Stimulated activated memory B cell treated with anti-CD40 and anti-IgM and Interleukin-4, amounts not matched to agents 10 μg/mL and 1 μg/mL and 100 μg/mL, for 72 hours (primary cell): ENCODE results near the gene DAB2.
"Not testable (repeated sequence)": the region's sequence is repeated elsewhere in the genome, so short reads cannot be mapped to it uniquely, and the experiment has no call there.

Source experiments
- ATAC-seq: fragments of 150-1000 bp; cut with Tn5 transposase; 2 replicates; pipeline ENCODE4 v1.10.0; 2021
- H3K27ac Mint-ChIP-seq: one replicate; pipeline ENCODE4 v1.8.0; 2022; ENCODE audit warnings: mild to moderate bottlenecking, mixed read lengths
- H3K27me3 Mint-ChIP-seq: one replicate; pipeline ENCODE4 v1.8.0; 2022; ENCODE audit warnings: mixed read lengths
- H3K36me3 Mint-ChIP-seq: one replicate; pipeline ENCODE4 v1.8.0; 2022; ENCODE audit warnings: mixed read lengths
- H3K4me1 Mint-ChIP-seq: one replicate; pipeline ENCODE4 v1.8.0; 2022; ENCODE audit warnings: mixed read lengths
- H3K4me3 Mint-ChIP-seq: one replicate; pipeline ENCODE4 v1.8.0; 2022; ENCODE audit warnings: mild to moderate bottlenecking, moderate library complexity, mixed read lengths
- H3K9me3 Mint-ChIP-seq: one replicate; pipeline ENCODE4 v1.8.0; 2022; ENCODE audit warnings: mixed read lengths

Gene DAB2

DNA sequence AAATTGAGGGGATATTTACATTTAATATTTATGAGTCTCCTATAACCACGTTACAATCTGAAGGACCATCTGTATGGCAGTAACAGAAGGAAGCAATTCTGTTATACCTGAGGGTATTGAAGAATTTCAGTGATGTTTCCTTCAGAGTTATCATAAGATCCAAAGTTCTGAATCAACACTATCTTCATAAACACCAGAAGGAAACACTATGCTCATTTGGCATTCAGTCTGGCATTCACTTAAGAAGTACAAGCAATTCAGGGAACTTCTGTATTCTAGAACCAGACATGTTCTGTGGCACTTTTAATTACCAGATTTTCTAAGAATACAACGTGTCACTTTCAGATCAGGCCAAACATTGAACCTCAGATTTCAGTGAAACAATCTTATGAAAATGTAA, 9.6 kb downstream of the DAB2 start:
- Mint-ChIP-seq H3K27me3 (peaks cover 9% of the 10 kb centered on the region), H3K9me3 (no peaks in the 10 kb centered on the region), H3K27ac (no peak overlapping the region), H3K36me3 (no peaks in the 10 kb centered on the region), H3K4me1 (no peaks in the 10 kb centered on the region), H3K4me3 (no peak overlapping the region)
- no peak for ATAC-seq

DNA sequence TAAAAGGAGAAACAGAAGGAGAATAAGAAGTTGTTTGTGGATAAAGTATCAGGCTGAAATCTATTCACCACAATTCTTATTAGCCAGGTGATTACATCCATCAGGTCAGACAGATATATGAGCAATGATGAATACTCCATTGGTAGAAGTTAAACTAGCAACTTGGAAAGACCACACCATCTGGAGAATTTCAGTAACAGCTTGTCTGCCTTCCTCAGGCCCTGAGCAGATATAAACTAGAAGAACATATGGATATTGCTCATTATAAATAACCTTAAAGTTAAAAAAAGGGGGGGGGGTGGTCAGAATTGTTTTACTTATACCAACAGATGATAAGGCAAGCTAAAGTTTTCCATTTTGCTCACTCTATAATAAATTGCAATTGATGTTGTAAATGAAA, 10.4 kb downstream of the DAB2 start:
- H3K9me3 Mint-ChIP-seq, result no peaks in the 10 kb centered on the region
- peaks cover 9% of the 10 kb centered on the region for H3K27me3 Mint-ChIP-seq
- H3K27ac Mint-ChIP-seq, result no peak overlapping the region
- no peaks in the 10 kb centered on the region for H3K4me1 Mint-ChIP-seq
- ATAC-seq, result no peak
- no peak overlapping the region for H3K4me3 Mint-ChIP-seq
- no peaks in the 10 kb centered on the region for H3K36me3 Mint-ChIP-seq

DNA sequence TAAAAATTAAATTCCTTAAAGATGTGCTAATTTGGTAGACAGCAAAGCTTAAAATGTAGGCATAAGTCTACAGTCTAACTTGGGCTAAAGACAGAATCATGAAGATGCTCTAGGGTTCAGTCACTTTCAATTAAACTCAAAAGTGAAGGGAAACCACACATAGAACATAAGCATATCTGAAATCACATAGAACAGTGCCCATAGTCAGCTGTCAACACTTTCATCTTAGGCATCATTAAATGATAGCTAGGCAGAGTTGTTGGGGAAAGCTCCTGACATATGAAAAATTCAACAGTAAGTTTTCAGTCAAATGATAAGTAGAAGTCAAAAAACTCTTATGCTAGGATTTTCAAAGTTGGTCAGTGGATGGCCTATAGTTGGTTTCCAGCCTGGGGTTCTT, 11.0 kb downstream of the DAB2 start:
- H3K27ac Mint-ChIP-seq, result no peak overlapping the region
- H3K27me3 Mint-ChIP-seq, result peaks cover 9% of the 10 kb centered on the region
- no peak overlapping the region for H3K4me3 Mint-ChIP-seq
- no peak for ATAC-seq
- H3K4me1 Mint-ChIP-seq, result no peaks in the 10 kb centered on the region
- no peaks in the 10 kb centered on the region for H3K36me3 Mint-ChIP-seq
- no peaks in the 10 kb centered on the region for H3K9me3 Mint-ChIP-seq

DNA sequence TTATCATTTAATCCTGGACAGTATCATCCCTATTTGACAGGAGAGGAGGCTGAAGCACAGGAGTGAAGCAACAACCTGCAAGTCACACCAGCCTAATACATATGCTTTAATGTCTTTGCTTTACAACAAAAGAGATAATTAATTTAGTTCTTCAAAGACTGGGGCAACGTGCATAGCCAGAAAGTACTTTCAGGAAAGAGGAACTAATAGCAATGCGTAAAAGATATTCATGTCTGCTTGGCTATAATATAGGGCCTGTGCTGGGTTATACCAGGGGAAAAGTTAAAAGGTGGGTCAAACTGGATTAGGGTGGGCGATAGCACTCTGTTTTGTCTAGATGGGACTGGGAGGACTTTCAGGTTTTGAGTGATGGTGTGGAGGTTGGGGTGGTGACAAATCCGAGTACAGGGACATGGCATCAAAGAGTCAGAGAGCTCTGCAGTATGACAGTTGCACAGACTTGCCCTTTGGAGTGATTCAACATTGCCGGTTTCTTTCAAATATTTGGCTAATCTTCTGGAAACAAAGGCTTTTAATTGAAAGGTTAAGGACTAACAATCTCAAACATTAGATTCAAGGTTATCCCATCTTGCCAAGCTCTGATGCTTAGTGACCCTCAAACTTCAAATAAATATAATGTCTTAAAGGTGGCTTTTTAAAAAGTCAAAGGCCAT, 11.9 kb downstream of the DAB2 start:
- Mint-ChIP-seq H3K27ac (no peak overlapping the region), H3K4me1 (no peaks in the 10 kb centered on the region), H3K9me3 (no peaks in the 10 kb centered on the region), H3K4me3 (no peak overlapping the region), H3K27me3 (peaks cover 9% of the 10 kb centered on the region), H3K36me3 (no peaks in the 10 kb centered on the region)
- no peak for ATAC-seq

DNA sequence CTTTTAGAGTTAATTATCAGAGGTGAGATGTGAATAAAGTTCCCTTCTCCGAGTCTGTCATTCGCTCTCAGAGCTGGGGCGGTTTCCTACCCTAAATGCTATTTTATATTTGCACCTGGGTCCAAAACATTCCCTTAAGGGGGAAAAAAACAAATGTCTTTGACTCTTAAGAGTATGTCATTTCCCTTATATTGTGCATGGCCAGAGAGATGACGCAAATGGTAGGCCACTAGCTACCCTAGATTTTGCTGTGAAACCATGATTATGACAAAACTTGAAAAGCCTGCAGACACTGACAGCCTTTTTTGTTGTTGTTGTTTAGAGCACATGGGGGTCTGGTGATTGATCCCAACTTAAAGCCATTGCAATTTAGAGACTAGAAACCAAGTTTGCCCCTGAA, 12.8 kb downstream of the DAB2 start:
- Mint-ChIP-seq H3K4me3 (no peak overlapping the region), H3K36me3 (no peaks in the 10 kb centered on the region), H3K27me3 (peaks cover 15% of the 10 kb centered on the region), H3K27ac (no peak overlapping the region), H3K9me3 (no peaks in the 10 kb centered on the region), H3K4me1 (no peaks in the 10 kb centered on the region)
- no peak for ATAC-seq

DNA sequence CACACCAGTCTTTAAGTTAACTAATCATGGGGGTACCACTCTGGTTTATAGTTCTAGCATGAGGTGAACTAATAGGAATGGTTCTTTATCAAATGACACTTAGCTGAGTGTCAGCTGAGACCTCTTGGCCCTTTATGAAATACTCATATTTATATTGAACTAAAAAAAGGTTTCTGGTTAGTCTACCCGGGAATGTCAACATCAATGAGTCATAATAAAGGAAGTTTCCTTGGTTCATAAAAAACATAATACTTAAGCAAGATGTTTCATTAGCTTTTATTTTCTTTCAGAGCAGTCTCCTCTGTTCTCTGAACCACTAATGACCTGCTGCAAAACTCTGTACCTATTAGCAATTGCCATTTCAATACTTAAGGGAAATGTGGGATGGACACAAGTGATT, 13.7 kb downstream of the DAB2 start:
- no peaks in the 10 kb centered on the region for H3K4me1 Mint-ChIP-seq
- no peak overlapping the region for H3K27ac Mint-ChIP-seq
- no peaks in the 10 kb centered on the region for H3K9me3 Mint-ChIP-seq
- no peak for ATAC-seq
- H3K27me3 Mint-ChIP-seq, result peaks cover 18% of the 10 kb centered on the region
- no peak overlapping the region for H3K4me3 Mint-ChIP-seq
- H3K36me3 Mint-ChIP-seq, result no peaks in the 10 kb centered on the region

DNA sequence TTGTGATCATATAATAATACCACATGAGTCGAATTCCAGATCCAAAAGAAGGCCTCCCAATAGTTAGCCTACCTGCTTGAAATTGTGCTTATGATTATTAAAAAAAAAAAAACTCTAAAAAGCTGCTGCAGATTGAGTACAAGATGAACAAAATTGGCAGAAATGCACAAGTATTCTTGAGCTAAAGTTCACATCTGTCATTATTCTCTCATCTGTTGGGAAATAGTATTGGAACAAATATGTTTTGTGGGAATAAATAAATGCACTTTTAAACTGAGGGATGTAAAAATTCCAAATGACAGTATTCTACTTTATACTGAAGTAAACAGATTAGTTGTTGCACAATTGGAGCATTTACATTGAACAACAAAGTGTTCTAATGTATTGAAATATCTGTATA, 15.7 kb downstream of the DAB2 start:
- ATAC-seq, result no peak
- Mint-ChIP-seq H3K9me3 (no peaks in the 10 kb centered on the region), H3K4me1 (no peaks in the 10 kb centered on the region), H3K27ac (no peak overlapping the region), H3K36me3 (no peaks in the 10 kb centered on the region), H3K4me3 (no peak overlapping the region), H3K27me3 (peaks cover 24% of the 10 kb centered on the region)

DNA sequence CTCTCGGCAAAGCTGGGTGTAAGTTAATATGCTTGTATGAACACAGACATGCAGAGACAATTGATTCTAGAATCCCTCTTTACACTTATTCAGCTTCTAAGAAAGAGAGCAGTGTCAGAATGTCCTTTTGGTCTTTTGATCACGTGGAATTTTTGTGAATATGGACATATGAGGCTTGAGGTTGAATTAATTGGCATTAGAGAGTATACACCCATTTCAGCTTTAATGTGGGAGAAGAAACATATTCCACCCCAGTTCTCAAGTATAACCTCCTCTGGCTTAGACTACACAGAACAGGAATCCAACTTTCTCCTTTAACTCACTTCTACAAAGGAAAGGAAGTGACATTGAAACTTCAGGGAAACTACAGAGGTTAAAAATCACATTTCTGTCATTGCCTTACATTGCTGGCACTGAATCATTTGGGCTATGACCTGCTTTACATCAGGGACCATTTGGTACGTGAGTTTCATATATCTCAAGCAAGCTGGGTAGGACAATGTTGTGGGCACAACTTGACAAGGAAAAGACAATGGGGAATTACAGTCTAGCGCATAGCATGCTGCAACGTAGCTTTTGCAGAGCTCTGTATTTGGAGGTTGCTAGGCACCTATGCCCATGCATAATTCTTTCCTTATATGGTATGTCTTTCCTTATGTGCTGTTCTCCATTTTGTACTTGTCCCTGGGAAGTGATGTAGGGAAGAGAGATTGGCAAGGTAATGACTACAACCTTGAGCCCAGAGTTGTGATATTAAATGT, 19.5 kb downstream of the DAB2 start:
- no peaks in the 10 kb centered on the region for H3K4me1 Mint-ChIP-seq
- H3K36me3 Mint-ChIP-seq, result no peaks in the 10 kb centered on the region
- no peak overlapping the region for H3K27ac Mint-ChIP-seq
- peaks cover 24% of the 10 kb centered on the region for H3K27me3 Mint-ChIP-seq
- H3K9me3 Mint-ChIP-seq, result no peaks in the 10 kb centered on the region
- no peak overlapping the region for H3K4me3 Mint-ChIP-seq
- ATAC-seq, result no peak

DNA sequence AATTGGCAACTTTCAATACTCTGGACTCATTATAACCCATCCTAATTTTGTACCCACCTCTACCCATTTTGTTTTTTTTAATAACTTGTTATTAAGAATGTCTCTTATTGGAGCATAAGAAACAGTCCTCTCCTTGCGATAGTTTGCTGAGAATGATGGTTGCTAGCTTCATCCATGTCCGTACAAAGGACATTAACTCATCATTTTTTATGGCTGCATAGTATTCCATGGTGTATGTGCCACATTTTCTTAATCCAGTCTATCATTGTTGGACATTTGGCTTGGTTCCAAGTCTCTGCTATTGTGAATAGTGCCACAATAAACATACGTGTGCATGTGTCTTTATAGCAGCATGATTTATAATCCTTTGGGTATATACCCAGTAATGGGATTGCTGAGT, 21.0 kb downstream of the DAB2 start:
- not testable (repeated sequence) for H3K4me1 Mint-ChIP-seq, H3K27ac Mint-ChIP-seq, H3K4me3 Mint-ChIP-seq, H3K36me3 Mint-ChIP-seq, ATAC-seq, H3K9me3 Mint-ChIP-seq
- peaks cover 24% of the 10 kb centered on the region for H3K27me3 Mint-ChIP-seq

DNA sequence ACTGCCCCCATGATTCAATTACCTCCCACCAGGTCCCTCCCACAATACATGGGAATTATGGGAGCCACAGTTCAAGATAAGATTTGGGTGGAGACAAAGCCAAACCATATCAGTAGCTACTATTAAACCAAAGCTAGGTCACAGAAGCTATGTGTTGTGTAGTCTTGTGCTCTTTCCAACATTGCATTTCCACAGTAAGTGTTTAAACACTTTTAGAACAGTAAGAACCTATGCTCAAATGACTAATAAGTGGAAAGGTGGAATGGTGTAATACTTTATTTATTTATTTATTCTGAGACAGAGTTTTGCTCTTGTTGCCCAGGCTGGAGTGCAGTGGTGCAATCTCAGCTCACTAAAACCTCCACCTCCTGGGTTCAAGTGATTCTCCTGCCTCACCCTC, 22.6 kb downstream of the DAB2 start:
- ATAC-seq, H3K27ac Mint-ChIP-seq, H3K36me3 Mint-ChIP-seq, H3K4me1 Mint-ChIP-seq, H3K4me3 Mint-ChIP-seq, H3K9me3 Mint-ChIP-seq: not testable (repeated sequence)
- H3K27me3 Mint-ChIP-seq, result peaks cover 19% of the 10 kb centered on the region

DNA sequence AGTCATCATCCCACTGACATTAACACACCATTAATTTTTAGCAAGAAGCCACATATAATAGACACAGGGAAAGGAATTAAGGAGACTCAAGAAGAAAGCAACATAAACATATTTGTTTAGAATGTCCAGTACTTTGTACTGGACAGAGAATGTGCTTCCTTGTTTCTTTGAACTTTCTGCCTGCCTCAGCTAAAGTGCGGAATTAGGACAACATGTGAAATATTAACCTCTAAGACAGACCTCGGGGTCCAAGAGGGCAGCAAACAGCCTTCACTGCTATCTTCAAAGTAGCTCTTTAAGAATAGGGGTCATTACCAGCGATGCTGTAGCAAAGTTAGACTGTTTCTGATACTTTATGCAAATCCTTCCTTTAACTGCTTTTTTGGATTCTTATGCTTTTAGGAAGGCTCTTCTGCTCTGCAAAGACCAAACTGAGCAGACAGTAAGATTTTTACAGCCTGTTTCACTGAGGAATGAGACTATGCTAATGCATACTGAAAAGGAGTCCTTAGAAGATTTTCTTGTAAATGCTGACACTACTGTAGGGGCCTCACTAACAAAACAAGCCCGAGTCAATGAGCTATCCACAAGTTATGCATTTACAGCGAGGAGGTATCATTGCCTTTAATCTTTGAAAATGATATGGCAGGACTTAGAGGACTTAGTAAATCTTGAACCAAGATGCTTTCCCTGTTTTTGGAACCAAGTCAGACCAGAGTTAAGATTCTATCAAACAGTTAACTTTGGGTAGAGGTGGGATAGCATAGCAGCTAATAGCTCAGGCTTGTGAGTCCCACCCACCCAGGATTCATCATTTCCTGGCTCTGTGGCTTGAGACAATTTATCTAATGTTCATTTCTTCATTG, 23.8 kb downstream of the DAB2 start:
- no peaks in the 10 kb centered on the region for H3K9me3 Mint-ChIP-seq
- peaks cover 10% of the 10 kb centered on the region for H3K27me3 Mint-ChIP-seq
- no peak overlapping the region for H3K27ac Mint-ChIP-seq
- no peak overlapping the region for H3K4me3 Mint-ChIP-seq
- H3K36me3 Mint-ChIP-seq, result no peaks in the 10 kb centered on the region
- no peak for ATAC-seq
- H3K4me1 Mint-ChIP-seq, result peaks cover 8% of the 10 kb centered on the region

DNA sequence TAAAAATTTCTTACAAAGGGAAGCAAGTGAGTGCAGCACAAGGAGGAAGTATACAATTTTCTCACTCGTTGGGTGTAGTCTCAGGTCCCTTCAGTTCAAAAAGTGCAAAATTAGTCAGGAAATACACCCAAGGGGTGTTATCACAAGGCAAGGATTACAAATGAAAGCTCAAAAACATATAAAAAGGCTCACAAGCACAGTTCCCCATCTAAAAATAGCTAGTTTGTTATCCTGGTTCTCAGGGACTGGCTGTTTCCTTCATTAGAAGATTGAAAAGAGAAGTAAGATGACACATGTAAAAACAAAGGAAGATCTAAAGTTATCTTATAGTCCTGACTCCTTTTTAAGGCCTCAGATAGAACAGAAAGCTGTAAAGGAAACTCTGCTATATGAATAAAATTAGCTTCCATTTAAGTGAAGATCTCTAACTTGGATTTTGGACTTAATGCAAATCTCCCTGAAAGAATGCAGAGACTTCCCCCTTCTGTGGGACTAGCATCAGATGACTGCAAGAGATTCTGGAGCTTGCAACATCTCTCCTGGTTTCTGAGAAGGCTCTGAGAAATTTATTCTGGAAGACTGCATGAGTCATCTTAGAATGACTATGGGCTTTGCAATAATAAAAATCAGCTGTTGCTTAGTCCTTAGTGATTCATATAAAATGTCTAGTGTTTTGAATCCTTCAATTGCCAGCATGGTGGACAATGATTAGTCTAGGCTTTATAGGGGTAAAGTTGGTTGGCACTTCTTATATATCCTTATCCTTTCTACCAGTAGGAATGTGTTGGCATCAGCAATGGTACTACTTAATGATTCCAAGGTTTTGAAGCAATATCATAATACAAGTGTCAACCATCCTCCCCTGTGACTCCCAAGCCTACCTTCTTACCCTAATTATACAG, 25.4 kb downstream of the DAB2 start:
- no peak for ATAC-seq
- H3K9me3 Mint-ChIP-seq, result no peaks in the 10 kb centered on the region
- no peaks in the 10 kb centered on the region for H3K36me3 Mint-ChIP-seq
- H3K27me3 Mint-ChIP-seq, result no peaks in the 10 kb centered on the region
- no peak overlapping the region for H3K27ac Mint-ChIP-seq
- H3K4me1 Mint-ChIP-seq, result peaks cover 8% of the 10 kb centered on the region
- no peak overlapping the region for H3K4me3 Mint-ChIP-seq

DNA sequence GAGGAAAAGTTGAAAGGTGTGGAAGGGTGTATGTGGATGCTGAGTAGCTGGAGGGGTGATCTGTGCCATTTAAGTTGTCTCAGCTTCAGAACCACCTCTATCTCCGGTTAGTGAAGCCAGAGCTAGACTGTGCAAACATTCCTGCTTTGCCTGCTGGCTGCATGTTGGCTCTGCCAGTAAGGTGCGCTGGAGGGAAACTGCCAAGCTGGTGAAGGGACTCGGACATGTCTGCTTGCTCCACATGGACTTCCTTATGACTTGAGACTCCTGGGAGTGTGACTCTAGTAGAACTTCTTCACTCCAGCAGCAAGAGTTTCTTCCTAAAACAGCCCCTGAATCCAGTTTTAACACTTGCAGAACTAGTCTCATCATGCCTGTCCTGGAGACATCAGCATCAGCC, 27.9 kb downstream of the DAB2 start:
- Mint-ChIP-seq H3K9me3 (no peaks in the 10 kb centered on the region), H3K27ac (no peak overlapping the region), H3K4me1 (peaks cover 8% of the 10 kb centered on the region), H3K36me3 (no peaks in the 10 kb centered on the region), H3K27me3 (no peaks in the 10 kb centered on the region), H3K4me3 (no peak overlapping the region)
- ATAC-seq, result no peak

DNA sequence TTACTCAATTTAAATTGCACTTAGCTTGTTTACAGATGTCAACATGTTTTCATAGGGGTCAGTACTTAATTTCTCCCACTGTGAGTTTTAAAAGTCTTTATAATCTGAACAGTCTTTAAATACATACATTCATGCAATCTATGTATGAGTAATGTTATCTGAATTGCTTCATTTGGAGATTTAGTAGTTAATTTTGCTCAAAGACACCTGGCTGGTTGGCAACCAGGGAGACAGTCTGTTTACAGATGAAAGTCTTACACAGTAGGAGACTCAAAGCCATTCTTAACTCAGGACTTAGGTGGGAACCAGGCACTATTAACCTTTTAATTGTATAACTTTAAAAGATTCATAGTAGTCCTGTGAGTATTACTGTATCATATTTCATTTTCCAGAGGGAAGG, 29.3 kb downstream of the DAB2 start:
- peaks cover 8% of the 10 kb centered on the region for H3K4me1 Mint-ChIP-seq
- ATAC-seq, result no peak
- no peaks in the 10 kb centered on the region for H3K9me3 Mint-ChIP-seq
- H3K4me3 Mint-ChIP-seq, result no peak overlapping the region
- no peak overlapping the region for H3K27ac Mint-ChIP-seq
- no peaks in the 10 kb centered on the region for H3K36me3 Mint-ChIP-seq
- no peaks in the 10 kb centered on the region for H3K27me3 Mint-ChIP-seq

DNA sequence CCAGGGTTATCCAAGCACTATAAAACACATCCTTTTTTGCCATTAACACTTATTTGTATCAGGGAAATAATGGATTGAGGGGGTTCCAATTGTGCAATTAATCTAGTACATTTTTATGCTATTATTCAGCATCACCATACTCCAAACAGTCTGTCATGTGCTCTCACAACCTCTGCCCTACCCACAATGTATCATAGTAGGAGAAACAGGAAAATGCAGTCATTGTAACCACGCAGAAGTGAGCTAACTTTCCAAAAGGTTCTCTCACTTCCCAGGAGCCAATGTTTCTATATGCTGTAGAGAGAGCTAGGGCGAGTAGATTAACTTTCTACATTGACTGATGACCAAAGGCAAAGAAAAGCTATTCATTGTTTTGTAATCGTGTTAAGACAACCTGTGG, 29.8 kb downstream of the DAB2 start:
- H3K27ac Mint-ChIP-seq, result no peak overlapping the region
- H3K4me1 Mint-ChIP-seq, result peaks cover 8% of the 10 kb centered on the region
- H3K4me3 Mint-ChIP-seq, result no peak overlapping the region
- no peaks in the 10 kb centered on the region for H3K27me3 Mint-ChIP-seq
- no peaks in the 10 kb centered on the region for H3K36me3 Mint-ChIP-seq
- no peak for ATAC-seq
- H3K9me3 Mint-ChIP-seq, result no peaks in the 10 kb centered on the region
